ENCODE measurements around the gene HSD3B2. TPM values are rescaled to one million over a fixed set of nuclear protein-coding genes. Genes with fewer than 3 reads are reported as not detected.

The HSD3B2 gene
- total RNA-seq, 1 experiment from 2014 or later, result not detected

DNA sequence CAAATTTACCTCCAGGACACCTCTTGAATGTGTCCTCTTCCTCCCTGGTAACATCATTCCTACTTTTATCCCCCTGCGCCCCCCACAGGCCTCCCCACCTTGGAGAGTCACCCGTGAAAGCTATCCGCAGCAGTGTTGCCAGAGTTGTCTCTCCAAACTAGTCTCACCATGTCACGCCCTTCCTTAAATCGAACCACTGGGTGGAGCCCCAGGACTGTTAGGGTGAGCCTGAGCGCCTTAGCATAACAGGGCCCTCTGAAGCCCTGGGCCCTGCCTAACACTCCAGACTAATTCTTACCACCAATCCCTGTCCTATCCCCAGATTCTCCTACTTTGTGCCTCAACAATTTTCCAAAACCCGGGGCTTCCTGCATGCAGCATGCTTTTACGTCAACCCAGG is 35.0 kb downstream of the HSD3B2 start:
- Histone ChIP-seq H2AFZ (ENCODE audit: low read length) (no peak overlapping the region), H3K4me2 (ENCODE audit: insufficient read depth, insufficient read length, low read length) (no peak overlapping the region), H3K14ac (ENCODE audit: insufficient read depth, low read length) (no peak overlapping the region), H3K9me3 (ENCODE audit: control insufficient read depth, low read depth, low read length) (no peaks in the 10 kb centered on the region), H3K4ac (ENCODE audit: low read depth, low read length) (no peak overlapping the region), H3K23me2 (ENCODE audit: insufficient read length, low read depth, low read length, poor library complexity, severe bottlenecking) (no peaks in the 10 kb centered on the region), H4K8ac (replicated peaks; ENCODE audit: insufficient read length, low read depth, low read length) (no peak overlapping the region), H2AK5ac (ENCODE audit: insufficient read length, low read length) (no peak overlapping the region), H2BK120ac (ENCODE audit: low read depth, low read length, poor library complexity, severe bottlenecking) (no peak overlapping the region), H4K20me1 (ENCODE audit: control insufficient read depth, insufficient read depth, insufficient read length) (no peaks in the 10 kb centered on the region), H3K9ac (ENCODE audit: extremely low read depth, insufficient read length, low read length) (no peak overlapping the region), H4K5ac (ENCODE audit: insufficient read length, low read depth, low read length) (no peak overlapping the region), H3K18ac (ENCODE audit: insufficient read length, low read depth, low read length) (no peak overlapping the region), H3K4me1 (ENCODE audit: insufficient read depth, low read length) (peaks cover 6% of the 10 kb centered on the region; the same call in 1 of the 2 replicates), H2BK5ac (ENCODE audit: insufficient read length, low read length) (no peak overlapping the region), H4K91ac (ENCODE audit: insufficient read length, low read depth, low read length) (no peak overlapping the region), H3K27ac (ENCODE audit: insufficient read length, low read depth, low read length) (no peak overlapping the region), H3K23ac (ENCODE audit: insufficient read length, low read depth, low read length) (no peak overlapping the region), H3K79me1 (ENCODE audit: insufficient read depth, low read depth, low read length, poor library complexity, severe bottlenecking) (no peaks in the 10 kb centered on the region), H3K27me3 (ENCODE audit: insufficient read depth, low read length) (no peaks in the 10 kb centered on the region), H3K79me2 (ENCODE audit: insufficient read depth, low read length) (no peaks in the 10 kb centered on the region), H2BK12ac (ENCODE audit: insufficient read length, low read depth, low read length) (no peak overlapping the region), H3K56ac (ENCODE audit: insufficient read length, low read depth, low read length) (no peak overlapping the region), H2BK20ac (ENCODE audit: low read depth, low read length, poor library complexity, severe bottlenecking) (no peak overlapping the region), H3T11ph (ENCODE audit: low read length) (no peak overlapping the region), H2BK15ac (ENCODE audit: low read depth, low read length) (no peak overlapping the region)
- Mint-ChIP-seq H3K4me1 (peaks cover 8 to 14% of the 10 kb centered on the region in 2 experiments), H3K27me3 (ENCODE audit: low read depth) (no peaks in the 10 kb centered on the region), H3K27ac (no peak overlapping the region; a peak in 1 of 7 replicates), H3K4me3 (no peak overlapping the region), H3K36me3 (ENCODE audit: insufficient read depth in 1 of 3, low read depth in 3 of 3) (no peaks in the 10 kb centered on the region), H3K9me3 (no peaks in the 10 kb centered on the region)
- DNase-seq, result peak; percentile 77
- no CpG with 5 or more reads among the region's 8 CpGs for WGBS (ENCODE audit: extremely low coverage, insufficient read length, low lambda C conversion rate)
- TF ChIP-seq, protein P1, sequence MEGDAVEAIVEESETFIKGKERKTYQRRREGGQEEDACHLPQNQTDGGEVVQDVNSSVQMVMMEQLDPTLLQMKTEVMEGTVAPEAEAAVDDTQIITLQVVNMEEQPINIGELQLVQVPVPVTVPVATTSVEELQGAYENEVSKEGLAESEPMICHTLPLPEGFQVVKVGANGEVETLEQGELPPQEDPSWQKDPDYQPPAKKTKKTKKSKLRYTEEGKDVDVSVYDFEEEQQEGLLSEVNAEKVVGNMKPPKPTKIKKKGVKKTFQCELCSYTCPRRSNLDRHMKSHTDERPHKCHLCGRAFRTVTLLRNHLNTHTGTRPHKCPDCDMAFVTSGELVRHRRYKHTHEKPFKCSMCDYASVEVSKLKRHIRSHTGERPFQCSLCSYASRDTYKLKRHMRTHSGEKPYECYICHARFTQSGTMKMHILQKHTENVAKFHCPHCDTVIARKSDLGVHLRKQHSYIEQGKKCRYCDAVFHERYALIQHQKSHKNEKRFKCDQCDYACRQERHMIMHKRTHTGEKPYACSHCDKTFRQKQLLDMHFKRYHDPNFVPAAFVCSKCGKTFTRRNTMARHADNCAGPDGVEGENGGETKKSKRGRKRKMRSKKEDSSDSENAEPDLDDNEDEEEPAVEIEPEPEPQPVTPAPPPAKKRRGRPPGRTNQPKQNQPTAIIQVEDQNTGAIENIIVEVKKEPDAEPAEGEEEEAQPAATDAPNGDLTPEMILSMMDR (conservative IDR thresholded peaks at IDR 0.05), result peak; percentile 64
